Measurements from ENCODE around the gene REPIN1.
A peak's percentile ranks its signal among the peaks of the same experiment; 100 is the strongest.

REPIN1 gene

GRCh38 chr7:150333659-150334058, 35.0 kb upstream of the REPIN1 start:
- DNase-seq = no peak

DNA sequence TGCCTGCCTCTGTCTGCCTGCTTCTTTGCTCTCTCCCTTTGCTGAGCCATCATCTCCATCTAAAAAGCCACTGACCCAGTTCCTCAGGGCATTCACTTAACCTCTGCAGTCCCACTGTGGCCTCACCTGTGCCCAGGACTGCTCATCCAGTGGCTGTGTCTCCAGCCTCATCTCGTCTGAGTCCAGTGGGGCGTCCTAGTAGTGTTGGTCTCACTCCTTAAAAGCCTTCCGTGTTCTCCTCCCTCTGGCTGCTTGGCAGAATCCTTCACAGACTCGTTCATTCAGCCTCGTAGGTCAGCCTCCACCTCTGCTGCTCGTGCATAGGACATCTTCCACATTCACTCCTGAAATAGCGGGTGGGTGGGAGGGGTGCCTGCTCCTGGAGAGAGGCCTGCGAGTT, 34.5 kb upstream of the REPIN1 start:
- no peak overlapping the region for H3K4me3 ChIP-seq
- intact Hi-C loops (cut with DNase I; ENCODE audit: low total_unique reads) = no loop called here
- no peak for TF ChIP-seq CTCF (IDR thresholded peaks at IDR 0.05)
- no peak for DNase-seq
- H3K27me3 ChIP-seq = no peaks in the 10 kb centered on the region
- peaks cover 0 to 21% (median 14%) of the 10 kb centered on the region in 4 donors for H3K4me1 ChIP-seq
- H3K27ac ChIP-seq = no peak overlapping the region
- no peaks in the 10 kb centered on the region for H3K9me3 ChIP-seq
- peaks cover 0 to 36% (median 0%) of the 10 kb centered on the region in 3 donors for H3K36me3 ChIP-seq

More at GRCh38 chr7:150333659-150334058, 35.0 kb upstream of the REPIN1 start:
- Histone ChIP-seq H3K4me3 (no peak overlapping the region), H3K27ac (no peak overlapping the region), H3K36me3 (peaks cover 0 to 37% (median 0%) of the 10 kb centered on the region in 3 donors), H3K9me3 (no peaks in the 10 kb centered on the region), H3K4me1 (peaks cover 0 to 21% (median 13%) of the 10 kb centered on the region in 4 donors), H3K27me3 (no peaks in the 10 kb centered on the region)
- TF ChIP-seq CTCF (IDR thresholded peaks at IDR 0.05) = no peak
- intact Hi-C loops (cut with DNase I; ENCODE audit: low total_unique reads) = no loop called here

- intact Hi-C loops (cut with DNase I; ENCODE audit: low total_unique reads) = loop anchor here (5.0 kb wide), 1 partner anchor 47 kb away; no protein-coding TSS in a partner anchor
- Histone ChIP-seq H3K36me3 (peaks cover 0 to 25% (median 0%) of the 10 kb centered on the region in 3 donors), H3K4me3 (no peak overlapping the region), H3K9me3 (no peaks in the 10 kb centered on the region), H3K27me3 (no peaks in the 10 kb centered on the region), H3K27ac (peak overlapping the region; percentile 30 to 50), H3K4me1 (peaks cover 0 to 32% (median 22%) of the 10 kb centered on the region in 4 donors)
- TF ChIP-seq CTCF (IDR thresholded peaks at IDR 0.05) = no peak
- DNase-seq = no peak
Measured at GRCh38 chr7:150335108-150335773, 33.4 kb upstream of the REPIN1 start.

- peaks cover 0 to 20% (median 0%) of the 10 kb centered on the region in 3 donors for H3K36me3 ChIP-seq
Measured at GRCh38 chr7:150335774-150336112, 32.9 kb upstream of the REPIN1 start.

GRCh38 chr7:150336746-150337145, 31.9 kb upstream of the REPIN1 start:
- H3K4me3 ChIP-seq = no peak overlapping the region
- no peak for TF ChIP-seq CTCF (IDR thresholded peaks at IDR 0.05)
- intact Hi-C loops (cut with DNase I; ENCODE audit: low total_unique reads) = loop anchor here (5.0 kb wide), 1 partner anchor 46 kb away; no protein-coding TSS in a partner anchor
- DNase-seq = no peak
- H3K27ac ChIP-seq = peak overlapping the region in 1 of 2 donors; percentile 50
- peaks cover 0 to 15% (median 0%) of the 10 kb centered on the region in 3 donors for H3K36me3 ChIP-seq
- no peaks in the 10 kb centered on the region for H3K9me3 ChIP-seq
- H3K4me1 ChIP-seq = peaks cover 0 to 47% (median 30%) of the 10 kb centered on the region in 4 donors
- no peaks in the 10 kb centered on the region for H3K27me3 ChIP-seq

More at GRCh38 chr7:150335774-150336112, 32.9 kb upstream of the REPIN1 start:
- peak in 1 of 2 donors; percentile 61 for DNase-seq
- intact Hi-C loops (cut with DNase I; ENCODE audit: low total_unique reads) = loop anchor here (5.0 kb wide), 1 partner anchor 47 kb away; no protein-coding TSS in a partner anchor
- H3K27ac ChIP-seq = peak overlapping the region; percentile 30 to 50
- H3K4me3 ChIP-seq = no peak overlapping the region
- H3K27me3 ChIP-seq = no peaks in the 10 kb centered on the region
- no peak for TF ChIP-seq CTCF (IDR thresholded peaks at IDR 0.05)
- H3K4me1 ChIP-seq = peaks cover 0 to 37% (median 25%) of the 10 kb centered on the region in 4 donors
- no peaks in the 10 kb centered on the region for H3K9me3 ChIP-seq
